ENCODE data around the gene TIPRL.

- TF ChIP-seq CTCF (conservative IDR thresholded peaks at IDR 0.05; ENCODE audit: low read depth, low read length) (no peak), EZH2 (IDR thresholded peaks at IDR 0.05; ENCODE audit: borderline replicate concordance, low read depth, low read length, poor library complexity, severe bottlenecking) (no peak)
Observed at GRCh38 chr1:168170564-168171508, 7.9 kb upstream of the TIPRL start.
